COLO668 (cell line): Measurements from ENCODE around the gene DIPK2B.

Source experiments
- DNase-seq: peaks from one replicate; lab custom pipeline; 2025; ENCODE audit not compliant: unreplicated experiment; lab: John Stamatoyannopoulos, UW

Gene DIPK2B

GRCh38 chrX:45164021-45164621 lies 36.6 kb downstream of the DIPK2B start:
- no peak for DNase-seq

- no peak for DNase-seq
Measured at GRCh38 chrX:45157647-45158046, 43.0 kb downstream of the DIPK2B start.

GRCh38 chrX:45154462-45154861 lies 46.2 kb downstream of the DIPK2B start:
- no peak for DNase-seq

GRCh38 chrX:45154033-45154360 lies 46.7 kb downstream of the DIPK2B start:
- no peak for DNase-seq
